ENCODE measurements around the gene NINL.
"Not testable (repeated sequence)": the region's sequence is repeated elsewhere in the genome, so short reads cannot be mapped to it uniquely, and the experiment has no call there.

NINL gene

GRCh38 chr20:25590778-25591177, 5.4 kb upstream of the NINL start:
- DNase-seq: not testable (repeated sequence)

GRCh38 chr20:25588491-25588890, 3.2 kb upstream of the NINL start:
- DNase-seq: no peak

- no peak for DNase-seq
Measured at GRCh38 chr20:25587536-25587935, 2.2 kb upstream of the NINL start.

- no peak for DNase-seq
Measured at GRCh38 chr20:25586877-25587276, 1.5 kb upstream of the NINL start.

GRCh38 chr20:25583607-25584006, 1.7 kb downstream of the NINL start:
- DNase-seq: not testable (repeated sequence)

- no peak for DNase-seq
Measured at GRCh38 chr20:25580711-25581110, 4.6 kb downstream of the NINL start.

GRCh38 chr20:25579081-25579770, 6.1 kb downstream of the NINL start:
- DNase-seq: no peak

- DNase-seq: no peak
Measured at GRCh38 chr20:25576783-25577530, 8.4 kb downstream of the NINL start.

GRCh38 chr20:25574411-25574810, 10.9 kb downstream of the NINL start:
- DNase-seq: peak; percentile 32

GRCh38 chr20:25573288-25574251, 11.8 kb downstream of the NINL start:
- no peak for DNase-seq

- no peak for DNase-seq
Measured at GRCh38 chr20:25571817-25572216, 13.5 kb downstream of the NINL start.

- no peak for DNase-seq
Measured at GRCh38 chr20:25571240-25571639, 14.1 kb downstream of the NINL start.

GRCh38 chr20:25570148-25570530, 15.2 kb downstream of the NINL start:
- no peak for DNase-seq

GRCh38 chr20:25567286-25567685, 18.0 kb downstream of the NINL start:
- no peak for DNase-seq

GRCh38 chr20:25566821-25567220, 18.5 kb downstream of the NINL start:
- no peak for DNase-seq

GRCh38 chr20:25565578-25566157, 19.7 kb downstream of the NINL start:
- DNase-seq: no peak

- DNase-seq: no peak
Measured at GRCh38 chr20:25563876-25564275, 21.5 kb downstream of the NINL start.

GRCh38 chr20:25563362-25563761, 22.0 kb downstream of the NINL start:
- no peak for DNase-seq

GRCh38 chr20:25561771-25562170, 23.6 kb downstream of the NINL start:
- not testable (repeated sequence) for DNase-seq

GRCh38 chr20:25553819-25554296, 31.5 kb downstream of the NINL start:
- no peak for DNase-seq

GRCh38 chr20:25552977-25553376, 32.4 kb downstream of the NINL start:
- DNase-seq: no peak

- DNase-seq: no peak
Measured at GRCh38 chr20:25551413-25552215, 33.7 kb downstream of the NINL start.

Data from inflammatory macrophage treated with lipopolysaccharide for 4 hours (primary cell).